H1 (cell line): ENCODE results near the gene FADS2. TPM values are rescaled to one million over a fixed set of nuclear protein-coding genes. Genes with fewer than 3 reads are reported as not detected.

Experiments used
- CTCF ChIA-PET: fragments of 300-600 bp; sonication (Branson Sonifier 250); formaldehyde crosslinking; loops from one replicate; lab custom pipeline; 2021; ENCODE audit not compliant: partially characterized antibody; lab: Charles Lee
- POLR2A ChIA-PET: fragments of 300-600 bp; sonication (Branson Sonifier 250); formaldehyde crosslinking; loops from one replicate; lab custom pipeline; 2021; ENCODE audit warnings: inconsistent platforms; ENCODE audit not compliant: partially characterized antibody; lab: Charles Lee
- DNase-seq, 2 experiments: peaks; one replicate each; pipeline versions ENCODE4 v3.0.0 to v3.0.0-alpha.2; 2010 to 2022; ENCODE audit warnings: low spot score in 2 of 2, low read depth in 1 of 2, mixed read lengths in 1 of 2
- FAIRE-seq: peaks from 2 replicates; lab custom pipeline; 2011; peaks lifted over from hg19 to GRCh38; lab: Jason Lieb, UNC
- H2AFZ ChIP-seq: 2 replicates; pipeline ENCODE4 v1.8.1; 2012; ENCODE audit warnings: low read length, inconsistent platforms
- H2AK5ac ChIP-seq: 2 replicates; pipeline ENCODE4 v1.6.1; 2013; ENCODE audit warnings: low read depth, low read length
- H2BK120ac ChIP-seq: replicated peaks from 2 replicates; pipeline ENCODE3; 2013; ENCODE audit warnings: low read depth, low read length, inconsistent platforms
- H2BK12ac ChIP-seq: 2 replicates; pipeline ENCODE4 v1.6.1; 2013; ENCODE audit warnings: low read depth, low read length
- H2BK15ac ChIP-seq: 2 replicates; pipeline ENCODE4 v1.6.1; 2013; ENCODE audit warnings: low read length
- H2BK20ac ChIP-seq: 2 replicates; pipeline ENCODE4 v1.6.1; 2013; ENCODE audit warnings: low read length
- H2BK5ac ChIP-seq: 2 replicates; pipeline ENCODE4 v1.6.1; 2013; ENCODE audit warnings: low read depth, low read length
- H3K14ac ChIP-seq: 2 replicates; pipeline ENCODE4 v1.6.1; 2013; ENCODE audit warnings: inconsistent platforms; ENCODE audit not compliant: insufficient read length
- H3K18ac ChIP-seq: 2 replicates; pipeline ENCODE4 v1.6.1; 2013; ENCODE audit warnings: low read length; ENCODE audit errors: extremely low read depth
- H3K23ac ChIP-seq: 2 replicates; pipeline ENCODE4 v1.6.1; 2013; ENCODE audit warnings: inconsistent platforms; ENCODE audit not compliant: insufficient read length
- H3K23me2 ChIP-seq: 2 replicates; pipeline ENCODE4 v1.6.1; 2013; ENCODE audit warnings: low read depth, low read length
- H3K27ac ChIP-seq: 2 replicates; pipeline ENCODE4 v1.6.1; 2011; ENCODE audit warnings: low read depth, low read length, inconsistent platforms
- H3K27me3 ChIP-seq, 4 experiments: replicated peaks in 1 of 4; 1 replicate in 1 of 4; 2 replicates in 3 of 4; pipeline versions ENCODE4 v1.6.1 to v1.8.1; 2011 to 2013; ENCODE audit warnings: low read length in 3 of 4, mild to moderate bottlenecking in 3 of 4, inconsistent platforms in 2 of 4, mixed read lengths in 2 of 4, moderate library complexity in 1 of 4; ENCODE audit not compliant: control insufficient read depth in 3 of 4, insufficient read depth in 3 of 4; ENCODE audit errors: extremely low read depth in 1 of 4
- H3K36me3 ChIP-seq, 4 experiments: 2 replicates each; pipeline versions ENCODE4 v1.6.1 to v1.8.1; 2011 to 2013; ENCODE audit warnings: mild to moderate bottlenecking in 4 of 4, low read length in 3 of 4, moderate library complexity in 2 of 4, control low read depth in 1 of 4, inconsistent platforms in 1 of 4; ENCODE audit not compliant: insufficient read depth in 4 of 4, control insufficient read depth in 2 of 4
- H3K4ac ChIP-seq: replicated peaks from 2 replicates; pipeline ENCODE3; 2013; ENCODE audit warnings: low read length, low read depth, mixed read lengths, inconsistent platforms; ENCODE audit not compliant: insufficient read length
- H3K4me1 ChIP-seq, 4 experiments: replicated peaks in 1 of 4; 1 replicate in 1 of 4; 2 replicates in 3 of 4; pipeline versions ENCODE4 v1.6.1 to v1.8.1; 2011 to 2013; ENCODE audit warnings: low read length in 3 of 4, inconsistent platforms in 2 of 4, mixed read lengths in 1 of 4; ENCODE audit not compliant: insufficient read depth in 4 of 4, control insufficient read depth in 3 of 4
- H3K4me2 ChIP-seq, 2 experiments: 2 replicates each; pipeline versions ENCODE4 v1.6.1 to v1.8.1; 2011 to 2013; ENCODE audit warnings: low read depth in 2 of 2, low read length in 2 of 2, control low read depth in 1 of 2, inconsistent platforms in 1 of 2, mild to moderate bottlenecking in 1 of 2; ENCODE audit not compliant: insufficient read depth in 1 of 2
- H3K4me3 ChIP-seq, 4 experiments: fragments of 200-600, 300-600 bp in 1 of 4; sonication (generic), shearing (Covaris generic), sonication (Bioruptor Twin) in 1 of 4; 2 replicates each; pipeline versions ENCODE4 v1.5.1 to v1.8.1; 2011 to 2016; ENCODE audit warnings: low read length in 4 of 4, low read depth in 3 of 4, control low read depth in 2 of 4, inconsistent platforms in 2 of 4, mild to moderate bottlenecking in 2 of 4, mixed read lengths in 1 of 4, moderate library complexity in 1 of 4; ENCODE audit not compliant: insufficient read depth in 2 of 4; ENCODE audit errors: extremely low read depth in 1 of 4
- H3K56ac ChIP-seq: replicated peaks from 2 replicates; pipeline ENCODE3; 2013; ENCODE audit warnings: low read depth, mild to moderate bottlenecking, mixed read lengths, low read length, inconsistent platforms; ENCODE audit not compliant: insufficient read length
- H3K79me1 ChIP-seq: 2 replicates; pipeline ENCODE4 v1.6.1; 2013; ENCODE audit warnings: low read depth, low read length, control low read depth
- H3K79me2 ChIP-seq, 2 experiments: 2 replicates each; pipeline versions ENCODE4 v1.6.1 to v1.8.1; 2012 to 2013; ENCODE audit warnings: low read length in 2 of 2, mild to moderate bottlenecking in 2 of 2, inconsistent platforms in 1 of 2; ENCODE audit not compliant: insufficient read depth in 2 of 2, control insufficient read depth in 1 of 2
- H3K9ac ChIP-seq, 4 experiments: replicated peaks in 1 of 4; 1 replicate in 1 of 4; 2 replicates in 3 of 4; pipeline versions ENCODE4 v1.6.1 to v1.8.1; 2011 to 2013; ENCODE audit warnings: low read depth in 3 of 4, low read length in 3 of 4, control low read depth in 2 of 4, mild to moderate bottlenecking in 2 of 4, moderate library complexity in 2 of 4, inconsistent platforms in 1 of 4; ENCODE audit errors: extremely low read depth in 1 of 4
- H3K9me3 ChIP-seq, 2 experiments: 2 replicates each; pipeline versions ENCODE4 v1.6.1 to v1.8.1; 2012 to 2013; ENCODE audit warnings: mild to moderate bottlenecking in 2 of 2, moderate library complexity in 2 of 2, control low read depth in 1 of 2, inconsistent platforms in 1 of 2, low read depth in 1 of 2, low read length in 1 of 2, mixed read lengths in 1 of 2; ENCODE audit not compliant: insufficient read depth in 2 of 2
- H4K20me1 ChIP-seq, 2 experiments: replicated peaks in 1 of 2; 2 replicates each; pipeline versions ENCODE3 to v1.8.1; 2011 to 2013; ENCODE audit warnings: inconsistent platforms in 2 of 2, low read length in 2 of 2, mild to moderate bottlenecking in 1 of 2; ENCODE audit not compliant: insufficient read depth in 2 of 2, control insufficient read depth in 1 of 2
- H4K5ac ChIP-seq: 2 replicates; pipeline ENCODE4 v1.6.1; 2013; ENCODE audit warnings: low read length, low read depth, mixed read lengths, inconsistent platforms; ENCODE audit not compliant: insufficient read length
- H4K8ac ChIP-seq: 2 replicates; pipeline ENCODE4 v1.8.0; 2013; ENCODE audit warnings: mild to moderate bottlenecking, moderate library complexity, low read length, inconsistent platforms; ENCODE audit not compliant: insufficient read depth; ENCODE audit errors: extremely low read depth
- H4K91ac ChIP-seq: replicated peaks from 2 replicates; pipeline ENCODE3; 2013; ENCODE audit warnings: low read length, mixed read lengths, inconsistent platforms; ENCODE audit not compliant: insufficient read length
- EGR1 ChIP-seq: IDR thresholded peaks from 2 replicates; pipeline ENCODE4 v1.6.1; 2011; ENCODE audit warnings: low read depth, low read length, borderline replicate concordance
- JUND ChIP-seq: IDR thresholded peaks from 2 replicates; pipeline ENCODE4 v1.6.1; 2011; ENCODE audit warnings: mild to moderate bottlenecking, improper control_type of control experiment, low read length
- NRF1 ChIP-seq: IDR thresholded peaks from 2 replicates; pipeline ENCODE4 v1.6.1; 2011; ENCODE audit warnings: mild to moderate bottlenecking, low read depth, low read length, improper control_type of control experiment
- SAP30 ChIP-seq: fragments of 300-600 bp; sonication (generic); IDR thresholded peaks from 2 replicates; pipeline ENCODE4 v1.7.1; 2012; ENCODE audit warnings: low read length, moderate library complexity, mild to moderate bottlenecking, inconsistent platforms; ENCODE audit not compliant: insufficient read depth, insufficient replicate concordance
- YY1 ChIP-seq: IDR thresholded peaks from 2 replicates; pipeline ENCODE4 v1.6.1; 2011; ENCODE audit warnings: low read depth, mild to moderate bottlenecking, low read length
- WGBS, 2 experiments: shearing (Covaris generic) in 1 of 2; methylation state at CpG; one replicate each; pipeline versions ENCODE4 v1.1.6 to v1.1.7; 2013 to 2015; ENCODE audit warnings: low lambda C conversion rate in 2 of 2, mixed read lengths in 2 of 2, inconsistent platforms in 1 of 2, low coverage in 1 of 2, missing lambda C conversion rate in 1 of 2; ENCODE audit not compliant: insufficient replicate concordance in 2 of 2, insufficient coverage in 1 of 2, insufficient read length in 1 of 2; ENCODE audit errors: extremely low coverage in 1 of 2, missing lambda C conversion rate in 1 of 2; 5-methylcytosine and 5-hydroxymethylcytosine counted together
- polyA plus RNA-seq, 7 experiments: library from polyadenylated mRNA; depleted of rRNA in 3 of 7; stranded (reverse) in 5 of 7; unstranded in 2 of 7; fragments of >200 nt in 5 of 7; fragments of 200-250 nt in 2 of 7; gene quantifications; 1 replicate in 5 of 7; 2 replicates in 1 of 7; 4 replicates in 1 of 7; pipeline versions ENCODE4 v1.2.1 to v1.2.3, GENCODE V29; 2011 to 2013; ENCODE audit warnings: missing spikeins in 2 of 7, mixed read lengths in 2 of 7
- total RNA-seq: library from RNA; stranded (reverse); fragmentation: NEBNext Ultra II Directional; extraction: Animal tissue kit (Norgen Biotek cat#: 25700); gene quantifications from 2 replicates; pipeline ENCODE4 v1.2.1, GENCODE V29; 2021

Gene FADS2
- total and polyA plus RNA-seq, 2 of the 8 experiments (the other 6 are each of a cell fraction or from before 2014, with no cell fraction given), result 499 to 701 TPM

- TF ChIP-seq NRF1, result no peak
- TF ChIP-seq YY1, result no peak
- TF ChIP-seq EGR1, result no peak
- TF ChIP-seq SAP30, result no peak
- no peak for TF ChIP-seq JUND
- POLR2A ChIA-PET, result interaction anchor here (1.2 to 1.7 kb wide), 3 partner anchors 8 to 68 kb away, joined by 3 to 7 read pairs (median 4); partner anchors contain the start of gene FADS2
Measured at GRCh38 chr11:61882879-61883278, 54.8 kb downstream of the FADS2 start.

More at GRCh38 chr11:61882879-61883278, 54.8 kb downstream of the FADS2 start:
- Histone ChIP-seq H2AK5ac (peak overlapping the region; percentile 47; the same call in 1 of the 2 replicates), H3K27me3 (no peaks in the 10 kb centered on the region), H2BK12ac (peak overlapping the region; percentile 21; the same call in 1 of the 2 replicates), H4K5ac (no peak overlapping the region), H2BK15ac (peak overlapping the region; percentile 98; the same call in 1 of the 2 replicates), H3K79me2 (peaks cover 0 to 2% of the 10 kb centered on the region in 2 experiments; a peak in 1 of 4 replicates), H3K4me2 (no peak overlapping the region), H2BK20ac (no peak overlapping the region), H3K9ac (no peak overlapping the region; a peak in 1 of 7 replicates), H3K9me3 (no peaks in the 10 kb centered on the region), H2BK5ac (peak overlapping the region; percentile 28; the same call in 1 of the 2 replicates), H2BK120ac (no peak overlapping the region), H4K8ac (no peak overlapping the region), H3K36me3 (peaks cover 0 to 4% (median 0%) of the 10 kb centered on the region in 4 experiments; a peak in 1 of 8 replicates), H3K56ac (no peak overlapping the region), H3K4me3 (no peak overlapping the region), H4K20me1 (peaks cover 0 to 9% of the 10 kb centered on the region in 2 experiments), H3K14ac (no peak overlapping the region), H4K91ac (no peak overlapping the region), H3K4ac (no peak overlapping the region), H3K4me1 (peaks cover 0 to 17% (median 8%) of the 10 kb centered on the region in 4 experiments), H3K23ac (no peak overlapping the region), H2AFZ (no peak overlapping the region), H3K18ac (no peak overlapping the region), H3K27ac (no peak overlapping the region), H3K23me2 (no peaks in the 10 kb centered on the region), H3K79me1 (no peaks in the 10 kb centered on the region; the same call in 1 of the 2 replicates)
- no peak for DNase-seq
- CTCF ChIA-PET, result interaction anchor here (0.6 to 23.2 kb wide), 10 partner anchors 8 to 236 kb away, joined by 3 to 658 read pairs (median 8); partner anchors contain the start of gene BEST1
- WGBS, 2 experiments, result 76% methylated on average over 6 of the region's 6 CpGs; no CpG with 5 or more reads in 1 of the 2 experiments
- no peak for FAIRE-seq
